H1 (cell line): ENCODE results near the gene RDH12. TPM values are rescaled to one million over a fixed set of nuclear protein-coding genes. Genes with fewer than 3 reads are reported as not detected.

ENCODE experiments used
- CTCF ChIA-PET: fragments of 300-600 bp; sonication (Branson Sonifier 250); formaldehyde crosslinking; loops from one replicate; lab custom pipeline; 2021; ENCODE audit not compliant: partially characterized antibody; lab: Charles Lee
- POLR2A ChIA-PET: fragments of 300-600 bp; sonication (Branson Sonifier 250); formaldehyde crosslinking; loops from one replicate; lab custom pipeline; 2021; ENCODE audit warnings: inconsistent platforms; ENCODE audit not compliant: partially characterized antibody; lab: Charles Lee
- DNase-seq, 2 experiments: peaks; one replicate each; pipeline versions ENCODE4 v3.0.0 to v3.0.0-alpha.2; 2010 to 2022; ENCODE audit warnings: low spot score in 2 of 2, low read depth in 1 of 2, mixed read lengths in 1 of 2
- FAIRE-seq: peaks from 2 replicates; lab custom pipeline; 2011; peaks lifted over from hg19 to GRCh38; lab: Jason Lieb, UNC
- H2AFZ ChIP-seq: 2 replicates; pipeline ENCODE4 v1.8.1; 2012; ENCODE audit warnings: low read length, inconsistent platforms
- H2AK5ac ChIP-seq: 2 replicates; pipeline ENCODE4 v1.6.1; 2013; ENCODE audit warnings: low read depth, low read length
- H2BK120ac ChIP-seq: replicated peaks from 2 replicates; pipeline ENCODE3; 2013; ENCODE audit warnings: low read depth, low read length, inconsistent platforms
- H2BK12ac ChIP-seq: 2 replicates; pipeline ENCODE4 v1.6.1; 2013; ENCODE audit warnings: low read depth, low read length
- H2BK15ac ChIP-seq: 2 replicates; pipeline ENCODE4 v1.6.1; 2013; ENCODE audit warnings: low read length
- H2BK20ac ChIP-seq: 2 replicates; pipeline ENCODE4 v1.6.1; 2013; ENCODE audit warnings: low read length
- H2BK5ac ChIP-seq: 2 replicates; pipeline ENCODE4 v1.6.1; 2013; ENCODE audit warnings: low read depth, low read length
- H3K14ac ChIP-seq: 2 replicates; pipeline ENCODE4 v1.6.1; 2013; ENCODE audit warnings: inconsistent platforms; ENCODE audit not compliant: insufficient read length
- H3K18ac ChIP-seq: 2 replicates; pipeline ENCODE4 v1.6.1; 2013; ENCODE audit warnings: low read length; ENCODE audit errors: extremely low read depth
- H3K23ac ChIP-seq: 2 replicates; pipeline ENCODE4 v1.6.1; 2013; ENCODE audit warnings: inconsistent platforms; ENCODE audit not compliant: insufficient read length
- H3K23me2 ChIP-seq: 2 replicates; pipeline ENCODE4 v1.6.1; 2013; ENCODE audit warnings: low read depth, low read length
- H3K27ac ChIP-seq: 2 replicates; pipeline ENCODE4 v1.6.1; 2011; ENCODE audit warnings: low read depth, low read length, inconsistent platforms
- H3K27me3 ChIP-seq, 4 experiments: replicated peaks in 1 of 4; 1 replicate in 1 of 4; 2 replicates in 3 of 4; pipeline versions ENCODE4 v1.6.1 to v1.8.1; 2011 to 2013; ENCODE audit warnings: low read length in 3 of 4, mild to moderate bottlenecking in 3 of 4, inconsistent platforms in 2 of 4, mixed read lengths in 2 of 4, moderate library complexity in 1 of 4; ENCODE audit not compliant: control insufficient read depth in 3 of 4, insufficient read depth in 3 of 4; ENCODE audit errors: extremely low read depth in 1 of 4
- H3K36me3 ChIP-seq, 4 experiments: 2 replicates each; pipeline versions ENCODE4 v1.6.1 to v1.8.1; 2011 to 2013; ENCODE audit warnings: mild to moderate bottlenecking in 4 of 4, low read length in 3 of 4, moderate library complexity in 2 of 4, control low read depth in 1 of 4, inconsistent platforms in 1 of 4; ENCODE audit not compliant: insufficient read depth in 4 of 4, control insufficient read depth in 2 of 4
- H3K4ac ChIP-seq: replicated peaks from 2 replicates; pipeline ENCODE3; 2013; ENCODE audit warnings: low read length, low read depth, mixed read lengths, inconsistent platforms; ENCODE audit not compliant: insufficient read length
- H3K4me1 ChIP-seq, 4 experiments: replicated peaks in 1 of 4; 1 replicate in 1 of 4; 2 replicates in 3 of 4; pipeline versions ENCODE4 v1.6.1 to v1.8.1; 2011 to 2013; ENCODE audit warnings: low read length in 3 of 4, inconsistent platforms in 2 of 4, mixed read lengths in 1 of 4; ENCODE audit not compliant: insufficient read depth in 4 of 4, control insufficient read depth in 3 of 4
- H3K4me2 ChIP-seq, 2 experiments: 2 replicates each; pipeline versions ENCODE4 v1.6.1 to v1.8.1; 2011 to 2013; ENCODE audit warnings: low read depth in 2 of 2, low read length in 2 of 2, control low read depth in 1 of 2, inconsistent platforms in 1 of 2, mild to moderate bottlenecking in 1 of 2; ENCODE audit not compliant: insufficient read depth in 1 of 2
- H3K4me3 ChIP-seq, 4 experiments: fragments of 200-600, 300-600 bp in 1 of 4; sonication (generic), shearing (Covaris generic), sonication (Bioruptor Twin) in 1 of 4; 2 replicates each; pipeline versions ENCODE4 v1.5.1 to v1.8.1; 2011 to 2016; ENCODE audit warnings: low read length in 4 of 4, low read depth in 3 of 4, control low read depth in 2 of 4, inconsistent platforms in 2 of 4, mild to moderate bottlenecking in 2 of 4, mixed read lengths in 1 of 4, moderate library complexity in 1 of 4; ENCODE audit not compliant: insufficient read depth in 2 of 4; ENCODE audit errors: extremely low read depth in 1 of 4
- H3K56ac ChIP-seq: replicated peaks from 2 replicates; pipeline ENCODE3; 2013; ENCODE audit warnings: low read depth, mild to moderate bottlenecking, mixed read lengths, low read length, inconsistent platforms; ENCODE audit not compliant: insufficient read length
- H3K79me1 ChIP-seq: 2 replicates; pipeline ENCODE4 v1.6.1; 2013; ENCODE audit warnings: low read depth, low read length, control low read depth
- H3K79me2 ChIP-seq, 2 experiments: 2 replicates each; pipeline versions ENCODE4 v1.6.1 to v1.8.1; 2012 to 2013; ENCODE audit warnings: low read length in 2 of 2, mild to moderate bottlenecking in 2 of 2, inconsistent platforms in 1 of 2; ENCODE audit not compliant: insufficient read depth in 2 of 2, control insufficient read depth in 1 of 2
- H3K9ac ChIP-seq, 4 experiments: replicated peaks in 1 of 4; 1 replicate in 1 of 4; 2 replicates in 3 of 4; pipeline versions ENCODE4 v1.6.1 to v1.8.1; 2011 to 2013; ENCODE audit warnings: low read depth in 3 of 4, low read length in 3 of 4, control low read depth in 2 of 4, mild to moderate bottlenecking in 2 of 4, moderate library complexity in 2 of 4, inconsistent platforms in 1 of 4; ENCODE audit errors: extremely low read depth in 1 of 4
- H3K9me3 ChIP-seq, 2 experiments: 2 replicates each; pipeline versions ENCODE4 v1.6.1 to v1.8.1; 2012 to 2013; ENCODE audit warnings: mild to moderate bottlenecking in 2 of 2, moderate library complexity in 2 of 2, control low read depth in 1 of 2, inconsistent platforms in 1 of 2, low read depth in 1 of 2, low read length in 1 of 2, mixed read lengths in 1 of 2; ENCODE audit not compliant: insufficient read depth in 2 of 2
- H4K20me1 ChIP-seq, 2 experiments: replicated peaks in 1 of 2; 2 replicates each; pipeline versions ENCODE3 to v1.8.1; 2011 to 2013; ENCODE audit warnings: inconsistent platforms in 2 of 2, low read length in 2 of 2, mild to moderate bottlenecking in 1 of 2; ENCODE audit not compliant: insufficient read depth in 2 of 2, control insufficient read depth in 1 of 2
- H4K5ac ChIP-seq: 2 replicates; pipeline ENCODE4 v1.6.1; 2013; ENCODE audit warnings: low read length, low read depth, mixed read lengths, inconsistent platforms; ENCODE audit not compliant: insufficient read length
- H4K8ac ChIP-seq: 2 replicates; pipeline ENCODE4 v1.8.0; 2013; ENCODE audit warnings: mild to moderate bottlenecking, moderate library complexity, low read length, inconsistent platforms; ENCODE audit not compliant: insufficient read depth; ENCODE audit errors: extremely low read depth
- H4K91ac ChIP-seq: replicated peaks from 2 replicates; pipeline ENCODE3; 2013; ENCODE audit warnings: low read length, mixed read lengths, inconsistent platforms; ENCODE audit not compliant: insufficient read length
- BRCA1 ChIP-seq: IDR thresholded peaks from 2 replicates; pipeline ENCODE4 v1.6.1; 2012; ENCODE audit warnings: low read depth, low read length, improper control_type of control experiment
- CBX8 ChIP-seq: fragments of 300-800, 300-1000 bp; sonication (generic); IDR thresholded peaks from 2 replicates; pipeline ENCODE4 v1.7.1; 2016; ENCODE audit warnings: low read depth, low read length, borderline replicate concordance
- CHD1 ChIP-seq: IDR thresholded peaks from 2 replicates; pipeline ENCODE4 v1.6.1; 2012; ENCODE audit warnings: low read depth, low read length, improper control_type of control experiment
- CREB1 ChIP-seq: IDR thresholded peaks from 2 replicates; pipeline ENCODE4 v1.6.1; 2012; ENCODE audit warnings: inconsistent platforms
- GABPA ChIP-seq: IDR thresholded peaks from 2 replicates; pipeline ENCODE4 v1.6.1; 2011; ENCODE audit warnings: mild to moderate bottlenecking, low read length, moderate library complexity, borderline replicate concordance; ENCODE audit not compliant: insufficient read depth
- NRF1 ChIP-seq: IDR thresholded peaks from 2 replicates; pipeline ENCODE4 v1.6.1; 2011; ENCODE audit warnings: mild to moderate bottlenecking, low read depth, low read length, improper control_type of control experiment
- RNF2 ChIP-seq: fragments of 200-900, 300-1000 bp; sonication (generic); IDR thresholded peaks from 2 replicates; pipeline ENCODE4 v1.7.1; 2016; ENCODE audit warnings: borderline replicate concordance, low read depth, mild to moderate bottlenecking, antibody characterized with exemption, low read length; ENCODE audit not compliant: poor library complexity, severe bottlenecking; ENCODE audit errors: missing control alignments
- RXRA ChIP-seq: IDR thresholded peaks from 2 replicates; pipeline ENCODE4 v1.6.1; 2011; ENCODE audit warnings: low read depth, mild to moderate bottlenecking, low read length, moderate library complexity; ENCODE audit not compliant: insufficient read depth
- SIRT6 ChIP-seq: IDR thresholded peaks from one replicate; pipeline ENCODE4 v1.7.1; 2012; ENCODE audit warnings: low read length, inconsistent platforms
- SRF ChIP-seq: IDR thresholded peaks from 2 replicates; pipeline ENCODE4 v1.6.1; 2011; ENCODE audit warnings: mild to moderate bottlenecking, low read depth, low read length, moderate library complexity
- WGBS, 2 experiments: shearing (Covaris generic) in 1 of 2; methylation state at CpG; one replicate each; pipeline versions ENCODE4 v1.1.6 to v1.1.7; 2013 to 2015; ENCODE audit warnings: low lambda C conversion rate in 2 of 2, mixed read lengths in 2 of 2, inconsistent platforms in 1 of 2, low coverage in 1 of 2, missing lambda C conversion rate in 1 of 2; ENCODE audit not compliant: insufficient replicate concordance in 2 of 2, insufficient coverage in 1 of 2, insufficient read length in 1 of 2; ENCODE audit errors: extremely low coverage in 1 of 2, missing lambda C conversion rate in 1 of 2; 5-methylcytosine and 5-hydroxymethylcytosine counted together
- polyA plus RNA-seq, 7 experiments: library from polyadenylated mRNA; depleted of rRNA in 3 of 7; stranded (reverse) in 5 of 7; unstranded in 2 of 7; fragments of >200 nt in 5 of 7; fragments of 200-250 nt in 2 of 7; gene quantifications; 1 replicate in 5 of 7; 2 replicates in 1 of 7; 4 replicates in 1 of 7; pipeline versions ENCODE4 v1.2.1 to v1.2.3, GENCODE V29; 2011 to 2013; ENCODE audit warnings: missing spikeins in 2 of 7, mixed read lengths in 2 of 7
- total RNA-seq: library from RNA; stranded (reverse); fragmentation: NEBNext Ultra II Directional; extraction: Animal tissue kit (Norgen Biotek cat#: 25700); gene quantifications from 2 replicates; pipeline ENCODE4 v1.2.1, GENCODE V29; 2021
- TF ChIP-seq, protein P1 (sequence below): IDR thresholded peaks from 2 replicates; pipeline ENCODE4 v1.6.1; 2011; ENCODE audit warnings: low read length, improper control_type of control experiment

The RDH12 gene
- total and polyA plus RNA-seq, 2 of the 8 experiments (the other 6 are each of a cell fraction or from before 2014, with no cell fraction given): 1.2 to 1.5 TPM

- Histone ChIP-seq H3K79me1 (peaks cover 2% of the 10 kb centered on the region; the same call in 1 of the 2 replicates), H3K36me3 (peaks cover 7 to 63% (median 39%) of the 10 kb centered on the region in 4 experiments), H3K23ac (no peak overlapping the region), H2BK15ac (no peak overlapping the region), H3K14ac (no peak overlapping the region), H3K9ac (no peak overlapping the region), H2BK5ac (no peak overlapping the region), H4K91ac (no peak overlapping the region), H2AK5ac (no peak overlapping the region), H4K5ac (no peak overlapping the region), H2BK120ac (no peak overlapping the region), H3K56ac (no peak overlapping the region), H3K9me3 (no peaks in the 10 kb centered on the region), H4K8ac (no peak overlapping the region), H2BK12ac (no peak overlapping the region), H3K23me2 (no peaks in the 10 kb centered on the region; the same call in 1 of the 2 replicates), H4K20me1 (peaks cover 8 to 10% of the 10 kb centered on the region in 2 experiments), H2AFZ (no peak overlapping the region), H3K4me3 (no peak overlapping the region), H2BK20ac (no peak overlapping the region), H3K4me2 (no peak overlapping the region), H3K27ac (no peak overlapping the region), H3K79me2 (peaks cover 0 to 29% of the 10 kb centered on the region in 2 experiments; a peak in 2 of 4 replicates), H3K27me3 (no peaks in the 10 kb centered on the region), H3K18ac (no peak overlapping the region), H3K4ac (no peak overlapping the region), H3K4me1 (no peaks in the 10 kb centered on the region; a peak in 2 of 7 replicates)
- POLR2A ChIA-PET: interaction anchor here (0.7 to 5.7 kb wide), 4 partner anchors 12 to 98 kb away, joined by 3 to 21 read pairs (median 3); partner anchors contain the start of gene RDH11
- CTCF ChIA-PET: no interaction called here
- 93% methylated on average over 2 of the region's 2 CpGs; no CpG with 5 or more reads in 1 of the 2 experiments for WGBS, 2 experiments
- no peak for DNase-seq
- FAIRE-seq: no peak
- TF ChIP-seq SIRT6 (no peak), CREB1 (no peak), NRF1 (no peak), BRCA1 (no peak), CBX8 (no peak), RXRA (no peak), GABPA (no peak), CHD1 (no peak), SRF (no peak), RNF2 (no peak)
- TF ChIP-seq, protein P1, sequence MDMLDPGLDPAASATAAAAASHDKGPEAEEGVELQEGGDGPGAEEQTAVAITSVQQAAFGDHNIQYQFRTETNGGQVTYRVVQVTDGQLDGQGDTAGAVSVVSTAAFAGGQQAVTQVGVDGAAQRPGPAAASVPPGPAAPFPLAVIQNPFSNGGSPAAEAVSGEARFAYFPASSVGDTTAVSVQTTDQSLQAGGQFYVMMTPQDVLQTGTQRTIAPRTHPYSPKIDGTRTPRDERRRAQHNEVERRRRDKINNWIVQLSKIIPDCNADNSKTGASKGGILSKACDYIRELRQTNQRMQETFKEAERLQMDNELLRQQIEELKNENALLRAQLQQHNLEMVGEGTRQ: no peak
Measured at GRCh38 chr14:67679006-67679405, 22.7 kb upstream of the RDH12 start.
